DMS53 (cell line): ENCODE data around the gene CD320.
"Not testable (repeated sequence)": the region's sequence is repeated elsewhere in the genome, so short reads cannot be mapped to it uniquely, and the experiment has no call there.

Source experiments
- DNase-seq: peaks from one replicate; lab custom pipeline; 2025; lab: John Stamatoyannopoulos, UW

Gene CD320

GRCh38 chr19:8333767-8334457, 25.8 kb upstream of the CD320 start:
- peak; percentile 80 for DNase-seq

GRCh38 chr19:8332976-8333766, 25.0 kb upstream of the CD320 start:
- DNase-seq, result peak; percentile 24

GRCh38 chr19:8331263-8331845, 23.2 kb upstream of the CD320 start:
- DNase-seq, result no peak

GRCh38 chr19:8329996-8330395, 21.8 kb upstream of the CD320 start:
- no peak for DNase-seq

GRCh38 chr19:8325454-8325853, 17.3 kb upstream of the CD320 start:
- no peak for DNase-seq

GRCh38 chr19:8324186-8325050, 16.3 kb upstream of the CD320 start:
- DNase-seq, result peak; percentile 84

GRCh38 chr19:8323781-8324185, 15.6 kb upstream of the CD320 start:
- DNase-seq, result peak; percentile 51

GRCh38 chr19:8322638-8322997, 14.5 kb upstream of the CD320 start:
- DNase-seq, result no peak

- DNase-seq, result no peak
Measured at GRCh38 chr19:8321986-8322637, 14.0 kb upstream of the CD320 start.

GRCh38 chr19:8321067-8321985, 13.2 kb upstream of the CD320 start, which contains the start of the genes NDUFA7 and RPS28:
Gene NDUFA7, minus strand, starts transcription at chr19:8321375. Its CDS starts 17 bp downstream, at chr19:8321358.
Gene RPS28, plus strand, starts transcription at chr19:8321496. Its CDS starts 35 bp downstream, at chr19:8321531.
- peak; percentile 96 for DNase-seq

GRCh38 chr19:8320564-8321066, 12.5 kb upstream of the CD320 start:
- DNase-seq, result peak; percentile 45

GRCh38 chr19:8319807-8320520, 11.8 kb upstream of the CD320 start:
- DNase-seq, result no peak

GRCh38 chr19:8318835-8319234, 10.7 kb upstream of the CD320 start:
- not testable (repeated sequence) for DNase-seq

- no peak for DNase-seq
Measured at GRCh38 chr19:8316351-8317125, 8.4 kb upstream of the CD320 start.

- not testable (repeated sequence) for DNase-seq
Measured at GRCh38 chr19:8314981-8315640, 7.0 kb upstream of the CD320 start.

- DNase-seq, result no peak
Measured at GRCh38 chr19:8311461-8312260, 3.5 kb upstream of the CD320 start.

- DNase-seq, result no peak
Measured at GRCh38 chr19:8310342-8311055, 2.3 kb upstream of the CD320 start.
